H9 (cell line): ENCODE results near the gene DNAJB11. TPM values are rescaled to one million over a fixed set of nuclear protein-coding genes. Genes with fewer than 3 reads are reported as not detected.

Source experiments
- DNase-seq: peaks from one replicate; pipeline ENCODE4 v3.0.0-alpha.2; 2017
- H2AFZ ChIP-seq: one replicate; pipeline ENCODE4 v1.6.1; 2013; ENCODE audit warnings: mild to moderate bottlenecking, low read length, control low read depth, moderate library complexity
- H2AK5ac ChIP-seq: 2 replicates; pipeline ENCODE4 v1.6.1; 2013; ENCODE audit warnings: low read length, control low read depth, mixed read lengths; ENCODE audit not compliant: insufficient read length
- H2BK120ac ChIP-seq: one replicate; pipeline ENCODE4 v1.6.1; 2013; ENCODE audit warnings: low read depth, mild to moderate bottlenecking, low read length, control low read depth, inconsistent platforms; ENCODE audit not compliant: poor library complexity, severe bottlenecking
- H2BK12ac ChIP-seq: 2 replicates; pipeline ENCODE4 v1.6.1; 2013; ENCODE audit warnings: low read length, control low read depth, mixed read lengths, low read depth; ENCODE audit not compliant: insufficient read length
- H2BK15ac ChIP-seq: 2 replicates; pipeline ENCODE4 v1.6.1; 2013; ENCODE audit warnings: low read depth, low read length, control low read depth
- H2BK20ac ChIP-seq: one replicate; pipeline ENCODE4 v1.6.1; 2013; ENCODE audit warnings: low read depth, mild to moderate bottlenecking, low read length, control low read depth, inconsistent platforms; ENCODE audit not compliant: poor library complexity, severe bottlenecking
- H2BK5ac ChIP-seq: 2 replicates; pipeline ENCODE4 v1.6.1; 2013; ENCODE audit warnings: low read length, control low read depth, mixed read lengths; ENCODE audit not compliant: insufficient read length
- H3K14ac ChIP-seq: 2 replicates; pipeline ENCODE4 v1.6.1; 2013; ENCODE audit warnings: low read length, control low read depth; ENCODE audit not compliant: insufficient read depth
- H3K18ac ChIP-seq: 2 replicates; pipeline ENCODE4 v1.6.1; 2013; ENCODE audit warnings: low read depth, mild to moderate bottlenecking, mixed read lengths, low read length, control low read depth; ENCODE audit not compliant: insufficient read length
- H3K23ac ChIP-seq: 2 replicates; pipeline ENCODE4 v1.6.1; 2013; ENCODE audit warnings: low read length, control low read depth, mixed read lengths, low read depth; ENCODE audit not compliant: insufficient read length
- H3K23me2 ChIP-seq: 2 replicates; pipeline ENCODE4 v1.6.1; 2013; ENCODE audit warnings: low read depth, mild to moderate bottlenecking, mixed read lengths, low read length, control low read depth; ENCODE audit not compliant: insufficient read length, poor library complexity, severe bottlenecking
- H3K27ac ChIP-seq: 2 replicates; pipeline ENCODE4 v1.5.1; 2013; ENCODE audit warnings: low read length, control low read depth, mixed read lengths, low read depth; ENCODE audit not compliant: insufficient read length
- H3K27me3 ChIP-seq: 2 replicates; pipeline ENCODE4 v1.6.1; 2013; ENCODE audit warnings: low read length, control low read depth, inconsistent platforms; ENCODE audit not compliant: insufficient read depth
- H3K4ac ChIP-seq: 2 replicates; pipeline ENCODE4 v1.6.1; 2013; ENCODE audit warnings: low read depth, mild to moderate bottlenecking, control low read depth, inconsistent platforms, low read length, moderate library complexity
- H3K4me1 ChIP-seq: 2 replicates; pipeline ENCODE4 v1.6.1; 2013; ENCODE audit warnings: low read length, control low read depth, inconsistent platforms; ENCODE audit not compliant: insufficient read depth
- H3K4me2 ChIP-seq: 2 replicates; pipeline ENCODE4 v1.6.1; 2013; ENCODE audit warnings: low read length, control low read depth, mixed read lengths; ENCODE audit not compliant: insufficient read length, insufficient read depth
- H3K56ac ChIP-seq: 2 replicates; pipeline ENCODE4 v1.6.1; 2013; ENCODE audit warnings: low read depth, mild to moderate bottlenecking, mixed read lengths, low read length, control low read depth; ENCODE audit not compliant: insufficient read length
- H3K79me1 ChIP-seq: 2 replicates; pipeline ENCODE4 v1.6.1; 2013; ENCODE audit warnings: low read depth, mild to moderate bottlenecking, moderate library complexity, low read length, control low read depth, inconsistent platforms; ENCODE audit not compliant: insufficient read depth, poor library complexity, severe bottlenecking
- H3K79me2 ChIP-seq: 2 replicates; pipeline ENCODE4 v1.6.1; 2013; ENCODE audit warnings: low read length, control low read depth, inconsistent platforms; ENCODE audit not compliant: insufficient read depth
- H3K9ac ChIP-seq: 2 replicates; pipeline ENCODE4 v1.6.1; 2013; ENCODE audit warnings: low read length, control low read depth, mixed read lengths; ENCODE audit not compliant: insufficient read length; ENCODE audit errors: extremely low read depth
- H3K9me3 ChIP-seq: one replicate; pipeline ENCODE4 v1.6.1; 2013; ENCODE audit warnings: low read depth, low read length, inconsistent platforms; ENCODE audit not compliant: control insufficient read depth
- H3T11ph ChIP-seq: one replicate; pipeline ENCODE4 v1.6.1; 2013; ENCODE audit warnings: mild to moderate bottlenecking, low read length, control low read depth, inconsistent platforms
- H4K20me1 ChIP-seq: one replicate; pipeline ENCODE4 v1.6.1; 2013; ENCODE audit not compliant: control insufficient read depth, insufficient read length, insufficient read depth
- H4K5ac ChIP-seq: 2 replicates; pipeline ENCODE4 v1.6.1; 2013; ENCODE audit warnings: low read depth, mild to moderate bottlenecking, mixed read lengths, low read length, control low read depth; ENCODE audit not compliant: insufficient read length
- H4K8ac ChIP-seq: replicated peaks from 2 replicates; pipeline ENCODE4 v1.6.1; 2013; ENCODE audit warnings: low read length, control low read depth, mixed read lengths, low read depth; ENCODE audit not compliant: insufficient read length
- H4K91ac ChIP-seq: 2 replicates; pipeline ENCODE4 v1.6.1; 2013; ENCODE audit warnings: low read depth, mild to moderate bottlenecking, moderate library complexity, mixed read lengths, low read length, control low read depth; ENCODE audit not compliant: insufficient read length
- H3K27ac Mint-ChIP-seq, 3 experiments: 2 replicates in 2 of 3; 3 replicates in 1 of 3; pipeline ENCODE4 v1.8.0; 2020 to 2021; ENCODE audit warnings: mixed read lengths in 3 of 3, mild to moderate bottlenecking in 1 of 3, moderate library complexity in 1 of 3
- H3K27me3 Mint-ChIP-seq: 2 replicates; pipeline ENCODE4 v1.8.0; 2021; ENCODE audit warnings: low read depth, mild to moderate bottlenecking, moderate library complexity, mixed read lengths
- H3K36me3 Mint-ChIP-seq, 3 experiments: 2 replicates in 2 of 3; 3 replicates in 1 of 3; pipeline ENCODE4 v1.8.0; 2020 to 2021; ENCODE audit warnings: low read depth in 3 of 3, mixed read lengths in 3 of 3; ENCODE audit not compliant: insufficient read depth in 1 of 3
- H3K4me1 Mint-ChIP-seq, 2 experiments: 2 replicates each; pipeline ENCODE4 v1.8.0; 2020; ENCODE audit warnings: mixed read lengths in 2 of 2
- H3K4me3 Mint-ChIP-seq, 2 experiments: 2 replicates in 1 of 2; 3 replicates in 1 of 2; pipeline ENCODE4 v1.8.0; 2020 to 2021; ENCODE audit warnings: mild to moderate bottlenecking in 2 of 2, mixed read lengths in 2 of 2, moderate library complexity in 1 of 2
- H3K9me3 Mint-ChIP-seq, 2 experiments: 2 replicates in 1 of 2; 3 replicates in 1 of 2; pipeline ENCODE4 v1.8.0; 2020; ENCODE audit warnings: mild to moderate bottlenecking in 2 of 2, mixed read lengths in 2 of 2, moderate library complexity in 1 of 2
- WGBS: extraction: QIAGEN DNeasy Blood & Tissue Kit; methylation state at CpG from one replicate; pipeline ENCODE4 v1.1.7; 2013; ENCODE audit warnings: missing lambda C conversion rate, low lambda C conversion rate, mixed read lengths; ENCODE audit not compliant: insufficient read length; ENCODE audit errors: extremely low coverage; 5-methylcytosine and 5-hydroxymethylcytosine counted together
- total RNA-seq: library from RNA; stranded (reverse); gene quantifications from 2 replicates; pipeline ENCODE4 v1.2.1, GENCODE V29; 2021
- TF ChIP-seq, protein P1 (sequence below): fragments of 200-600 bp; sonication (generic); conservative IDR thresholded peaks from 3 replicates; pipeline ENCODE4 v1.8.0; 2021; ENCODE audit warnings: antibody characterized with exemption, mild to moderate bottlenecking

The DNAJB11 gene
- total RNA-seq, 1 experiment from 2014 or later, result 61.2 TPM

DNA sequence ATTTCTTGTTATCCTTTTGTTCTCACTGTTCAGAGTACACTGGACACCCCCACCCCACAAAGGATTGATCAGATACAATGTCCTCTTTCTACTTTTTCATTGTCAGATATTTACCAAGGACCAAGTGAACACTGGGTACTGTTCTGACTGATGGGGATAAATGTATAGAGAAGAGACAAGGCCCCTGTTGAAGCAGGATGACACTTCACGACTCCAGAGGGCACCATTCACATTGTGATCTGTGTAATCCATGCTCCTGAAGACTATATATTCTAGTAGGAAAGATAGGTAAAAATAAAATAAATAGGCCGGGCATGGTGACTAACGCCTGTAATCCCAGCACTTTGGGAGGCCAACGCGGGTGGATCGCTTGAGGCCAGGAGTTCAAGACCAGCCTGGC is 19.1 kb upstream of the DNAJB11 start:
- no peak overlapping the region for H2AK5ac ChIP-seq
- H3K9me3 Mint-ChIP-seq, result no peaks in the 10 kb centered on the region

More for the DNA sequence above, 19.1 kb upstream of the DNAJB11 start:
- H3K36me3 Mint-ChIP-seq, result peaks cover 4 to 27% (median 24%) of the 10 kb centered on the region in 3 experiments; a peak in 6 of 7 replicates
- H2BK15ac ChIP-seq, result no peak overlapping the region
- H3K79me2 ChIP-seq, result no peaks in the 10 kb centered on the region
- H2BK120ac ChIP-seq, result no peak overlapping the region
- no peaks in the 10 kb centered on the region for H3K79me1 ChIP-seq
- H3K56ac ChIP-seq, result no peak overlapping the region
- H2BK12ac ChIP-seq, result no peak overlapping the region
- no peak overlapping the region for H3K9ac ChIP-seq
- no peaks in the 10 kb centered on the region for H4K20me1 ChIP-seq
- no CpG with 5 or more reads among the region's 6 CpGs for WGBS
- H3K23ac ChIP-seq, result no peak overlapping the region
- no peak overlapping the region for H2AFZ ChIP-seq
- no peak overlapping the region for H2BK5ac ChIP-seq
- no peak overlapping the region for H4K5ac ChIP-seq
- H3K4me1 Mint-ChIP-seq, result no peaks in the 10 kb centered on the region
- no peaks in the 10 kb centered on the region for H3K23me2 ChIP-seq
- H3K27ac ChIP-seq, result no peak overlapping the region
- H3K14ac ChIP-seq, result no peak overlapping the region
- no peak overlapping the region for H3K4ac ChIP-seq
- H3K4me2 ChIP-seq, result no peak overlapping the region
- H3K27me3 Mint-ChIP-seq, result no peaks in the 10 kb centered on the region
- no peak overlapping the region for H4K8ac ChIP-seq
- H3K9me3 ChIP-seq, result no peaks in the 10 kb centered on the region
- H3T11ph ChIP-seq, result no peak overlapping the region
- no peak overlapping the region for H3K27ac Mint-ChIP-seq
- no peak for DNase-seq
- no peaks in the 10 kb centered on the region for H3K4me1 ChIP-seq
- H3K4me3 Mint-ChIP-seq, result no peak overlapping the region
- no peak overlapping the region for H4K91ac ChIP-seq
- no peak overlapping the region for H2BK20ac ChIP-seq
- H3K18ac ChIP-seq, result no peak overlapping the region
- no peaks in the 10 kb centered on the region for H3K27me3 ChIP-seq
- TF ChIP-seq, protein P1, sequence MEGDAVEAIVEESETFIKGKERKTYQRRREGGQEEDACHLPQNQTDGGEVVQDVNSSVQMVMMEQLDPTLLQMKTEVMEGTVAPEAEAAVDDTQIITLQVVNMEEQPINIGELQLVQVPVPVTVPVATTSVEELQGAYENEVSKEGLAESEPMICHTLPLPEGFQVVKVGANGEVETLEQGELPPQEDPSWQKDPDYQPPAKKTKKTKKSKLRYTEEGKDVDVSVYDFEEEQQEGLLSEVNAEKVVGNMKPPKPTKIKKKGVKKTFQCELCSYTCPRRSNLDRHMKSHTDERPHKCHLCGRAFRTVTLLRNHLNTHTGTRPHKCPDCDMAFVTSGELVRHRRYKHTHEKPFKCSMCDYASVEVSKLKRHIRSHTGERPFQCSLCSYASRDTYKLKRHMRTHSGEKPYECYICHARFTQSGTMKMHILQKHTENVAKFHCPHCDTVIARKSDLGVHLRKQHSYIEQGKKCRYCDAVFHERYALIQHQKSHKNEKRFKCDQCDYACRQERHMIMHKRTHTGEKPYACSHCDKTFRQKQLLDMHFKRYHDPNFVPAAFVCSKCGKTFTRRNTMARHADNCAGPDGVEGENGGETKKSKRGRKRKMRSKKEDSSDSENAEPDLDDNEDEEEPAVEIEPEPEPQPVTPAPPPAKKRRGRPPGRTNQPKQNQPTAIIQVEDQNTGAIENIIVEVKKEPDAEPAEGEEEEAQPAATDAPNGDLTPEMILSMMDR, result no peak
